ENCODE results near the gene UGT1A3.

UGT1A3 gene

GRCh38 chr2:233686928-233687327, 41.9 kb upstream of the UGT1A3 start:
- no peaks in the 10 kb centered on the region for H3K9me3 ChIP-seq (ENCODE audit: severe bottlenecking)
- DNase-seq, result no peak
- H3K27ac ChIP-seq, result no peak overlapping the region
- no peak for TF ChIP-seq CTCF (IDR thresholded peaks at IDR 0.05; ENCODE audit: low read depth, low read length)
- no peaks in the 10 kb centered on the region for H3K36me3 ChIP-seq
- no peaks in the 10 kb centered on the region for H3K27me3 ChIP-seq (ENCODE audit: insufficient read depth, low read depth, severe bottlenecking)
- no peak overlapping the region for H3K4me3 ChIP-seq (ENCODE audit: low read depth, low read length)

DNA sequence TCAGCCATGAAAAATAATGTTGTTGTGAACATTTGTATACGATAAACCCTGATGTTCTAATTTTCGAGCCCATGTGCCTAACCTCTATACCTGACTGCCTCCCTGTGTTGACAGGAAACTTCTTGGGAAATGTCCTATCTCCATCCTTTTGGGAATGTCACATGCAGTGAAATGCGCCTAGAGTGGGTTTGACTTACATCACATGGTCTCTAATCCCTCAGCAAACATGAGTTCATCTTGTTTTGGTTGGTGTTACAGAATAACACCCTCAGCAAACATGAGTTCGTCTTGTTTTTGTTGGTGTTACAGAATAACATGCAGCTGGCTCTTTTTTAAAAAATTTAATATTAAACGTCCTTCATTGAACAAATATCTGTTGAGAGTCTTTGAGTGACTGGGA, 40.5 kb upstream of the UGT1A3 start:
- no peak overlapping the region for H3K4me3 ChIP-seq (ENCODE audit: low read depth, low read length)
- TF ChIP-seq CTCF (IDR thresholded peaks at IDR 0.05; ENCODE audit: low read depth, low read length), result no peak
- no peaks in the 10 kb centered on the region for H3K36me3 ChIP-seq
- no peak for DNase-seq
- no peak overlapping the region for H3K27ac ChIP-seq
- no peaks in the 10 kb centered on the region for H3K27me3 ChIP-seq (ENCODE audit: insufficient read depth, low read depth, severe bottlenecking)
- no peaks in the 10 kb centered on the region for H3K9me3 ChIP-seq (ENCODE audit: severe bottlenecking)

DNA sequence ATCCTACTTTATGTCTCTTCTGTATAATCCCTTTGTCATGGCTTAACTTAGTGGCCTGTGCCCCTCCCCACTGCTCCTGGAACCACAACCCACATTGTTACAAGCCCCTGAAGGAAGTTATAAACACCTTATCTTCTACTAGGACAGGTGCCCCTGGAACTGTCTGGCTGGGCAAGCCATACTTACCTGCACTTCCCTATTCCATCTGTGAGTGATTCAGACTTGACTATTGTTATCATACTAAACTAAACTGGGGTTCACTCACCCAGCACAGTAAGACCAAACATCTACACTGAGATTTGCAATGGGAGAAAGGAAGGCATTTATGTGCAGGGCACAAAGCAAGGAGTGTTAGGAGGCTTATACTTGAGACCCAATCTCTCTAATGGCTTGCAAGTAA, 39.8 kb upstream of the UGT1A3 start:
- Histone ChIP-seq H3K9me3 (ENCODE audit: severe bottlenecking) (no peaks in the 10 kb centered on the region), H3K27ac (no peak overlapping the region), H3K36me3 (no peaks in the 10 kb centered on the region), H3K27me3 (ENCODE audit: insufficient read depth, low read depth, severe bottlenecking) (no peaks in the 10 kb centered on the region), H3K4me3 (ENCODE audit: low read depth, low read length) (no peak overlapping the region)
- DNase-seq, result no peak
- no peak for TF ChIP-seq CTCF (IDR thresholded peaks at IDR 0.05; ENCODE audit: low read depth, low read length)

DNA sequence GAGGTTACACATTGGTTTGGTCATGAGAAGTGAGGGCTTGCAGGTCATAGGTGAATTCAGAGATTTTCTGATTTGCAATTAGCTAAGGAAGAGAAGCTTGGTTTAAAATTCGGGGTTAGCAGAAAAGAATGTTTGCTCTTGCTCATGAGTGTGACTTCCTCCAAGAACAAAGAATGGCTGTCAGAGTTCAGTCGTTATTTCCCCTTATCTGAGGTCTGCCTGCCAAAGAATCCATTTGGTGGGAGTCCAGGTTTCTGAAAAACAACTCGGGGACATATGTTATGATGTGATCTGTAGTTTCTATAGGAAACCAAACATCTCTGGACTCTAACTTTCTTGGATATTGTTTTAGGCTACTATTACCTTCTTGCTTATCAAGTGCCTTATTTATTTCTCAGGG, 39.3 kb upstream of the UGT1A3 start:
- no peak overlapping the region for H3K4me3 ChIP-seq (ENCODE audit: low read depth, low read length)
- no peaks in the 10 kb centered on the region for H3K9me3 ChIP-seq (ENCODE audit: severe bottlenecking)
- TF ChIP-seq CTCF (IDR thresholded peaks at IDR 0.05; ENCODE audit: low read depth, low read length), result no peak
- no peak overlapping the region for H3K27ac ChIP-seq
- no peak for DNase-seq
- no peaks in the 10 kb centered on the region for H3K36me3 ChIP-seq
- H3K27me3 ChIP-seq (ENCODE audit: insufficient read depth, low read depth, severe bottlenecking), result no peaks in the 10 kb centered on the region

- no peak for TF ChIP-seq CTCF (IDR thresholded peaks at IDR 0.05; ENCODE audit: low read depth, low read length)
- no peak for DNase-seq
- no peaks in the 10 kb centered on the region for H3K36me3 ChIP-seq
- H3K27me3 ChIP-seq (ENCODE audit: insufficient read depth, low read depth, severe bottlenecking), result no peaks in the 10 kb centered on the region
- no peaks in the 10 kb centered on the region for H3K9me3 ChIP-seq (ENCODE audit: severe bottlenecking)
- H3K27ac ChIP-seq, result no peak overlapping the region
- H3K4me3 ChIP-seq (ENCODE audit: low read depth, low read length), result no peak overlapping the region
Measured at GRCh38 chr2:233690444-233690843, 38.4 kb upstream of the UGT1A3 start.
